Subcutaneous abdominal adipose tissue (tissue), 5 donors: ENCODE measurements around the gene NAV2.

Experiments used
- H3K27ac ChIP-seq: one replicate; pipeline ENCODE4 v1.7.0; 2013; ENCODE audit warnings: low read depth, mild to moderate bottlenecking, inconsistent platforms, low read length, moderate library complexity
- H3K27me3 ChIP-seq, 5 donors: one replicate each; pipeline ENCODE4 v1.7.0; 2013; ENCODE audit warnings: low read length in 5 of 5, inconsistent platforms in 1 of 5; ENCODE audit not compliant: control insufficient read depth in 5 of 5, insufficient read depth in 4 of 5
- H3K36me3 ChIP-seq, 5 donors: one replicate each; pipeline ENCODE4 v1.7.0; 2013; ENCODE audit warnings: low read length in 5 of 5; ENCODE audit not compliant: control insufficient read depth in 5 of 5, insufficient read depth in 5 of 5
- H3K4me1 ChIP-seq, 5 donors: one replicate each; pipeline ENCODE4 v1.7.0; 2013; ENCODE audit warnings: low read length in 5 of 5, mild to moderate bottlenecking in 3 of 5, moderate library complexity in 1 of 5; ENCODE audit not compliant: control insufficient read depth in 5 of 5, insufficient read depth in 5 of 5
- H3K4me3 ChIP-seq, 5 donors: one replicate each; pipeline ENCODE4 v1.7.0; 2013; ENCODE audit warnings: low read length in 5 of 5, low read depth in 1 of 5
- H3K9ac ChIP-seq, 5 donors: one replicate each; pipeline ENCODE4 v1.7.0; 2013; ENCODE audit warnings: low read length in 5 of 5, mild to moderate bottlenecking in 4 of 5, moderate library complexity in 3 of 5
- H3K9me3 ChIP-seq, 5 donors: one replicate each; pipeline ENCODE4 v1.7.0; 2013; ENCODE audit warnings: low read length in 5 of 5; ENCODE audit not compliant: control insufficient read depth in 5 of 5
- donor health status: healthy.
- donor health status: healthy.
- donor health status: healthy.
- donor health status: healthy.
- donor health status: healthy.

NAV2 gene

DNA sequence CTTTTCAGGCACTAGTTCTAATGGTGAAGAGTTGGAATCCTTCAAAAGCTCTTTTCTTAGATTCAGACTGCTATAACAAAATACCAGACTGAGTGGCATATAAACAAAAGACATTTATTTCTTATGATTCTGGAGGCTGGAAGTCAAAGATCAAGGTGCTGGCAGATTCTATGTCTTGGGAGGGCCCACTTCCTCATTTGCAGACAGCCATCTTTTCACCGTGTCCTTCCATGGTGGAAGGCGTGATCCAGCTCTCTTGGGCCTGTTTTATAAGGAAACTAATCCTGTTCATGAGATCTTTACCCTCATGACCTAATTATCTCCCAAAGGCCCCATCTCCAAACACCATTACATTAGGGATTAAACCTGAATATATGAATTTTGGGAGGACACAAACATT is 124.0 kb downstream of the NAV2 start:
- peaks cover 0 to 8% (median 0%) of the 10 kb centered on the region in 5 donors for H3K9me3 ChIP-seq
- H3K36me3 ChIP-seq: peaks cover 0 to 9% (median 0%) of the 10 kb centered on the region in 5 donors
- no peak overlapping the region for H3K4me3 ChIP-seq
- no peaks in the 10 kb centered on the region for H3K4me1 ChIP-seq
- H3K27ac ChIP-seq: no peak overlapping the region
- H3K9ac ChIP-seq: no peak overlapping the region
- H3K27me3 ChIP-seq: no peaks in the 10 kb centered on the region

DNA sequence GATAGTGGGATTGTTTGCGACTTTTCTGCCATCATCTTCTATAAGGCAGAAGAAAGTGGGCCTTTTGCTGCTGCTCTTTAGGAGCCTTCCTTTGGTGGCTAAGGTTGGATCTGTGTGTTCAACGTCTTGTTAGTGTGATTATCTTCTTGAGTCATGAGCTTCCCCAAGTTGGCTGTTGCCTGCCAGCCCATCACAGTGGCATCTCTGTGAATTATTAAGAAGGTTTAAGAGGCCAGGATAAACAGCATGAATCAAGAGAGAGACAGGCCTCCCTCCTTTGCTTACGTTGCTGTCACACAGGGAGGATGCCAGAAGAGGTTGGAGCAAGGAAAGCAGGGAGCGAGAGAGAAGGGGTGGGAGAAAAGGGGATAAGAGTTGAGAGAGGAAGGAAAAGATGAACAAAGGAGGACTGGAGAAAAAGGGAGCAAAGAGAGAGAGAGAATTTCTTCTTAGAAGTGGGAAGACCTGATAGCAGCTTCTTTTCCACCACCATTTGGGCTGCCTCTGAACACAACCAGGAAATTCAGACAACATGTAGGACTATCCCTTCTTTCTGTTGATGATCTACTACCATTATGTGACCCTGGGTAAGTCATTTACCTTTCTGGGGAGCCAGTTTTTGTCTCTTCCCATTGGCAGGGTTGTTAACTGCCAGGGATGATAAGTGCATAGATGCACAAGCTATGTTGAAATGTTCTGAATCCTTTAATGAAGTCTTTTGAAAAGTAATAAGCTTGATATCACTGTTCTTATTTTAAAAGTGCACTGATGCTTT is 126.5 kb downstream of the NAV2 start:
- Histone ChIP-seq H3K36me3 (no peaks in the 10 kb centered on the region), H3K4me3 (no peak overlapping the region), H3K4me1 (no peaks in the 10 kb centered on the region), H3K27ac (no peak overlapping the region), H3K9ac (no peak overlapping the region), H3K27me3 (no peaks in the 10 kb centered on the region), H3K9me3 (no peaks in the 10 kb centered on the region)

DNA sequence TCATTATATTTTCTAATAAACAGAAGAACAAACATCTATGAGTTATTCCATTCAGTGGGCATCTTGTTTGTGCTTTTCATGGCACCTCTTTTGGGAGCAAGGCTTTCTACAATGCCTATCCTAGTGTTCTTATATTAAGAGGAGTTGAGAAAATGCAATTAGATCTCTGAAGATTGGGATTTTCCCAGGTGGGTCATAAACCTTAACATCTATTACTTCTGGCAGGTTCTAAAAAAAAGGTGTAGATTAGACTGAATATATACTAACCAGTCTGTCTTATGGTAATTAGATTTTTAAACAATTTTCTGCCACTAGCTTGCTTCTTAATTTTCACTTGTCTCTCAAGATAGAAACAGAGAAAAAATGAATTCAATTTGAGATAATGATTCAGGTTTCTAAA is 128.3 kb downstream of the NAV2 start:
- no peaks in the 10 kb centered on the region for H3K4me1 ChIP-seq
- no peaks in the 10 kb centered on the region for H3K36me3 ChIP-seq
- H3K4me3 ChIP-seq: no peak overlapping the region
- H3K27me3 ChIP-seq: no peaks in the 10 kb centered on the region
- H3K27ac ChIP-seq: no peak overlapping the region
- no peak overlapping the region for H3K9ac ChIP-seq
- H3K9me3 ChIP-seq: no peaks in the 10 kb centered on the region

DNA sequence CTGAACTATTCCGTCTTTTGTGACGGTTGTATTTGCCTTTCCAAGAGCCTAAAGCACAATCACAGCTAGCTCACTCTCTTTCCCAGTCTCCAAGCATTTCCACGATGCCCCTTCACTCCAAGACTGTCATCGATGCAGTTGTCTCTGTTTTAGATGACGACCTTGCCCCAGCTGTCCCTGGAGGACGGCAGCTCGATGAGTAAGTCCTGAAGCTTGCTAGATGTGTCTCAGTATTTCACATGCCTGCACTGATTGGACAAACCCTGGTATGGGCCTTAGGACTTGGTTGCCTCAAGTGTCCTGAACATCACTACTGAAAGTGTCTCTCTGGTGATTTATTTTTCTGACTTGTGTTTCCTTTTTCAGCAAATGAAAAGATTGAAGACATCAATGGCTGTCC is 129.9 kb downstream of the NAV2 start:
- no peaks in the 10 kb centered on the region for H3K36me3 ChIP-seq
- no peak overlapping the region for H3K27ac ChIP-seq
- no peak overlapping the region for H3K9ac ChIP-seq
- H3K4me1 ChIP-seq: peaks cover 0 to 11% (median 0%) of the 10 kb centered on the region in 5 donors
- H3K27me3 ChIP-seq: no peaks in the 10 kb centered on the region
- no peak overlapping the region for H3K4me3 ChIP-seq
- no peaks in the 10 kb centered on the region for H3K9me3 ChIP-seq

DNA sequence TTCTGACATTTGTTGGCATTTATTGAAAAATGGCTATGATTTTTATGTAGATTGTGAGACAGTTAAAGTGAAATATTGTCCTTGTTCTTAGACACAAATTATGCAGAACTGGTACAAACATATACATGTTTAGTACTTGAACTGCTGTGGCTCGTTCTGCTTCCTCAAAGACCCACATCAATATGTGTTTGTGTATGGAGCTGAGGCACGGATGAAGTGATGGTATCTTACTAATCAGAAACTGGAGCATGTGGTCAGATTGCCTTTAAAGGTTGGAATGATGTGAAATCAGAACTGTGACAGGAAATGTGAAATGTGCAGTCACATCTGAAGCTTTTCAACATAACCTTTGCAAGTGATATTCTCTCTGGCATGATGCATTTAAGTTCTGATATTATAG is 130.4 kb downstream of the NAV2 start:
- Histone ChIP-seq H3K9me3 (no peaks in the 10 kb centered on the region), H3K27me3 (no peaks in the 10 kb centered on the region), H3K4me1 (peaks cover 0 to 11% (median 0%) of the 10 kb centered on the region in 5 donors), H3K4me3 (no peak overlapping the region), H3K36me3 (no peaks in the 10 kb centered on the region), H3K9ac (no peak overlapping the region), H3K27ac (no peak overlapping the region)

DNA sequence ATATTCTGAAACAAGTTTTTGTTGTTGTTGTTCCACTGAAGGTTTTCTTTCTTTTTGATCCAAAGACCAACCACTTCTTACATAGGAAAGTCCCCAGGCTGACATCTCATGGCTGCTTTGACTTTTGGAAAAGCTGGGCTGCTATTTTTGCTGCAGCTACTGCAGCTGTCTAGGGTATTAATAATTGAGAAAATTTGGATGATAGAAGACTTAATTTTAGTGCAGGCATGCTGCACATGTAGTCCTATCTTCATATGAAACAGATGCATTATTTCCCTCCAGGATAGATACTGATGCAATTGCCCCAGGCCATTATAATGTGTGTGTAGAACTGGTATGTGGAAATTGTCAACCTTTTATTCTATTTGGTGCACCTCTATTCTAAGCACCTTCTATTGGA is 131.4 kb downstream of the NAV2 start:
- H3K27me3 ChIP-seq: no peaks in the 10 kb centered on the region
- no peak overlapping the region for H3K4me3 ChIP-seq
- H3K9ac ChIP-seq: no peak overlapping the region
- H3K36me3 ChIP-seq: no peaks in the 10 kb centered on the region
- peaks cover 0 to 13% (median 0%) of the 10 kb centered on the region in 5 donors for H3K4me1 ChIP-seq
- no peaks in the 10 kb centered on the region for H3K9me3 ChIP-seq
- no peak overlapping the region for H3K27ac ChIP-seq

DNA sequence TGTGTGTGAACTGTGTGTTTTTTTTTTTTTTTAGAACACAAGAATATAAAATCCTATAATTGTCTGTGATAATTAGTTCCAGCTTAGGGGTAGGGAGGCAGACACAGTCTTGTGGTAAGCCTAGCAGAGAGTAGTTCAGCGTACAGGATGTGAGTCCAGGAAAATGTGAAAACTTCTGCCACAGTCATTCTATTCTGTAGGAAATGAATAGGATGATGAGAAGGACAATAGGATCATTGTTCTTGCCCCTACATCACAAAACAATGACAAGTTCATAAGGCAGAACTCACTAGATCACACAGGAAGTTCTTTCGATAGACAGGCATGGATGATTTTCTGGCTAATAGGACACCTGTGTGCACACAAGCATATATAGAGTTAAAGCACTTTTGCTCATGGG is 132.2 kb downstream of the NAV2 start:
- Histone ChIP-seq H3K9ac (no peak overlapping the region), H3K27ac (no peak overlapping the region), H3K36me3 (no peaks in the 10 kb centered on the region), H3K4me1 (peaks cover 0 to 20% (median 6%) of the 10 kb centered on the region in 5 donors), H3K4me3 (no peak overlapping the region), H3K27me3 (no peaks in the 10 kb centered on the region), H3K9me3 (no peaks in the 10 kb centered on the region)

DNA sequence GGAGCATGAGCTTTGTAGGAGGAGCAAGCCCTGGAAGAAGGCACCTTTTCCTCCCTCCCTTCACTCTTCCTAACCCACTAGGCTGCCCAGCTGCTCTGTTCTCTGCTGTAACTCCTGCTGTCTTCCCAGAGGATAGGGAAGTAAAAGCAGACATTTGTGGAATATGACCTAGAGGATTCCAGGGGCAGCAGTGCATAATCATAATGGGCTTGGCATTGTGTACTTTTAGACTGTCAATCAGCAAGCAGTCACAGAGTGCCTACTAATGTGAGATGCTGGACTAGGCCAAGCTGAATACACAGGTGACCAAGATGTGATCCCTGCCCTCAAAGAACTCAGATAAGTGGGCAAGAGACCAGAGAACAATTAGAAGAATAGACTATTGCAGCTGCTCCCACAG is 133.0 kb downstream of the NAV2 start:
- H3K9me3 ChIP-seq: no peaks in the 10 kb centered on the region
- H3K27me3 ChIP-seq: no peaks in the 10 kb centered on the region
- peaks cover 0 to 26% (median 6%) of the 10 kb centered on the region in 5 donors for H3K4me1 ChIP-seq
- H3K27ac ChIP-seq: no peak overlapping the region
- no peaks in the 10 kb centered on the region for H3K36me3 ChIP-seq
- no peak overlapping the region for H3K9ac ChIP-seq
- H3K4me3 ChIP-seq: no peak overlapping the region

DNA sequence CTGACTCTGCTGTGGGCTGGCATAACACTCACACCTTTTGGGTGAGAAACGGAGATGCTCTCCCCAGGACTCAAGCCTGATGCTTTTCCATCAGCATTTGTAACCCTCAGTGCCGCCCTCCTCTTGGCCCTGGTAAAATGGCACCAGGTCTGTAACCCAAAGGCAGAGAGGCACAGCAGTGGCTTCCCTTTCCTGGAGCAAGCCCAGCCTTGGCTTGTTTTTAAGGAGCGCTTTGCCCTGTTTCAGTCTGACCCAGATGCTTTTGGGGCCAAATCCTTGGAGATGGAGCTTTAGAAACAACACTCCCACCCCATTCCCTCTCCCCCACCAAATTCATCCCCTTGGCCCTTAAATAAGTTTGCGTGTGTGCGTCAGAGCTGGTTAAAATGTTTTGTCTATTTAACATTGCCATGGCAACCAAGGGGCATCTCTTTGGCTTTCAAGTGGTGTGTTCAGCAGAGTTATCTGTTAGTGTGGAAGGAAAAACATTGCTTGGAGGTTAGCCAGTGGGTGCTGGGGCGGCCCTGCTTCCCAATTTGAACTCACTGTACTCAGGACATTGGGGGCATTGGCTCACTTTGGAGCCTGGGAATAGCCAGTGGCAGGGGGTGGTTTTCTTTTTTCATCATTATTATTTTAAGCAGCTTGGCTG is 134.1 kb downstream of the NAV2 start:
- Histone ChIP-seq H3K36me3 (no peaks in the 10 kb centered on the region), H3K9ac (no peak overlapping the region), H3K4me3 (no peak overlapping the region), H3K4me1 (peaks cover 0 to 26% (median 6%) of the 10 kb centered on the region in 5 donors), H3K27me3 (no peaks in the 10 kb centered on the region), H3K27ac (no peak overlapping the region), H3K9me3 (peaks cover 0 to 1% (median 0%) of the 10 kb centered on the region in 5 donors)

DNA sequence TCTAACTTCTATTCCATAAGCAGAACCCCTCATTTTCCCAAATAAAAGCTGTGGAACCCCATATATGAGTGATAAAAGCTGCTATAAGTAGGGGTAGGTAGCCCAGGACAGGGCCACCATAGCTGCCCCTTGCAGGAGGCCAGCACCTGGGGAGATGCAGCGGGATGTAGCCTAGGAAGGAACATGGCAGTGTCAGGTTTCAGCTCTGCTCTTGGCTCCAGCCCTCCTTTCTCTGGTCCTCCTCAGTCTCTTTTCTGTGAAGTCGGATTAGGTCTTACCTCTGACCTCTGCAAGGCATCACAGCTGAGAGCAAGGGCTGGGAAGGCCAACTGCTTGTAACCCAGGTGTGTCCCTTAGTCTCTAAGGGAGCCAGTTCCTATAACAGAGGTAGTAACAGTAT is 135.6 kb downstream of the NAV2 start:
- peaks cover 0 to 26% (median 6%) of the 10 kb centered on the region in 5 donors for H3K4me1 ChIP-seq
- peaks cover 0 to 3% (median 0%) of the 10 kb centered on the region in 5 donors for H3K9me3 ChIP-seq
- H3K9ac ChIP-seq: no peak overlapping the region
- H3K27ac ChIP-seq: no peak overlapping the region
- no peak overlapping the region for H3K4me3 ChIP-seq
- no peaks in the 10 kb centered on the region for H3K27me3 ChIP-seq
- H3K36me3 ChIP-seq: no peaks in the 10 kb centered on the region
